ENCODE data around the gene SLC2A4RG.
A peak's percentile ranks its signal among the peaks of the same experiment; 100 is the strongest.

SLC2A4RG gene

DNA sequence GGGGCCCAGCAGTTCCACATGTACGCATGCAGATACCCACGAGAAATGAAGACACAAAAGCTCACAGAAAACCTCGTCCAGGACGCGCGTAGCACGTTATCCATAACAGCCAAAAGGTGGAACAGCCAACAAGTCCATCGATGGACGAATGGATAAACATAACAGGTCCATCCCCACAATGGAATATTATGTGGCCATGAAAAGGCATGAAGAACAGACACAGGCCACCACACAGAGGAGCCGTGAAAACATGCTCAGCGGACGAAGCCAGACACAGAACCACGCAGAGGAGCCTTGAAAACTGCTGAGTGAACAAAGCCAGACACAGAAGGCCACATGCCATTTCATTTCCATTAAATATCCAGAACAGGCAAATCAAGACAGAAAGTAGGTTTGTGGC is 38.0 kb downstream of the SLC2A4RG start:
- Histone ChIP-seq H3K27ac (no peak overlapping the region), H3K4me3 (ENCODE audit: low read depth, low read length) (no peak overlapping the region), H3K36me3 (replicated peaks) (no peaks in the 10 kb centered on the region), H3K27me3 (replicated peaks) (no peaks in the 10 kb centered on the region)
- in situ Hi-C loops (cut with HindIII; ENCODE audit: low pct_ligation_motif_present, low sequenced_read_pairs), result no loop called here
- no peak for TF ChIP-seq CTCF (IDR thresholded peaks at IDR 0.05; ENCODE audit: low read depth, low read length, missing control alignments)
- DNase-seq, result no peak

DNA sequence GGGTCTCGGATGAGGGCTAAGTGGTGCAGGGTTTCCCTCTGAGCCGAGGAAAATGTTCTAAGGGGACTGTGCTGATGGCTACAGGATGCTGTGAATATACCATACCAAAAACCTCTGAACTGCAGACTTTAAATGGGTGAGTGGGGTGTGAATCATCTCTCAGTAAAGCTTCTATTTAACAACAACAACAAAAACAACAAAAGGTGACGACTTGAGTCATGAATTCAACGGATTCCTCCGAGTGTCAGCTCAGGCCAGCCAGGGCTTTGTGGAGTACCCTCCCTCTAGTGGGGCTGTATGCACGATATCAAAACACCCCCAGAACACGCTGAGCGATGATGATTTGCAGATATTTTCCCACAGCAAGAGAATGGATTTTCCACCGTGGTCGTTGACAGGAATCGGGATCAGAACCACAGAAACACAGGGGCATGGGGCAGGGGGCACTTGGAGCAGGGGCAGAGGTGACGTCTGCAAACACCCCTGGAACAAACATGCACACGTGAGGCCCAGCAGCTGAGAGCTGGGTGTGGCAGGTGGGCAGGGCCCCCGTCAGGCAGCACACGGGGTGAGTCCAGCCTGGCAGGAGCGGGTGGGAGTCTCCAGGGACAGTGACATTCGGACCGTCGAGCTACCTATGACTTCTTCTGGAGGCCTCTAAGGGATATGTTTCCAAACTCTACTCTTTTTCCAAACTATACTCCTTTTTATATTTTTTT is 38.6 kb downstream of the SLC2A4RG start:
- Histone ChIP-seq H3K4me3 (ENCODE audit: low read depth, low read length) (no peak overlapping the region), H3K36me3 (replicated peaks) (no peaks in the 10 kb centered on the region), H3K27me3 (replicated peaks) (no peaks in the 10 kb centered on the region), H3K27ac (no peak overlapping the region)
- no peak for DNase-seq
- no peak for TF ChIP-seq CTCF (IDR thresholded peaks at IDR 0.05; ENCODE audit: low read depth, low read length, missing control alignments)
- in situ Hi-C loops (cut with HindIII; ENCODE audit: low pct_ligation_motif_present, low sequenced_read_pairs), result no loop called here

- DNase-seq, result no peak
- no peaks in the 10 kb centered on the region for H3K27me3 ChIP-seq (replicated peaks)
- TF ChIP-seq CTCF (IDR thresholded peaks at IDR 0.05; ENCODE audit: low read depth, low read length, missing control alignments), result peak; percentile 6
- no peaks in the 10 kb centered on the region for H3K36me3 ChIP-seq (replicated peaks)
- H3K4me3 ChIP-seq (ENCODE audit: low read depth, low read length), result no peak overlapping the region
- H3K27ac ChIP-seq, result no peak overlapping the region
- in situ Hi-C loops (cut with HindIII; ENCODE audit: low pct_ligation_motif_present, low sequenced_read_pairs), result no loop called here
These were observed 39.3 kb downstream of the SLC2A4RG start for GRCh38 chr20:63778857-63779256.

DNA sequence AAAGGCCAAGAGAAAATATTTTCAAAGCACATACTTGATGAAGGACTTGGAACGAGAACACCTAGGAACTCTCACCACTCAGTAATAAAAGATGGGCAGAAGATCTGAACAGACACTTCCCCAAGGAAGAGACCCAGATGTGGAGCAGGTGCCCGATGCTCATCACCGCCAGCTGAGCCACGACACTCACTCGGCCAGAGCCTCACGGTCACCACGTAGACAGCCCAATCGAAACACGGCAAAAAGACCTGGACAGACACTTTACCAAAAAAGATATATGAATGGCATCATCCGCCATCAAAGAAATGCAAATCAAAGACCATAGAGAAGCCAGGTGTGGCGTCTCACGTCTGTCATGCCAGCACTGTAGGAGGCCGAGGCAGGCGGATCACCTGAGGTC is 41.6 kb downstream of the SLC2A4RG start:
- Histone ChIP-seq H3K27ac (no peak overlapping the region), H3K36me3 (replicated peaks) (no peaks in the 10 kb centered on the region), H3K4me3 (ENCODE audit: low read depth, low read length) (no peak overlapping the region), H3K27me3 (replicated peaks) (no peaks in the 10 kb centered on the region)
- in situ Hi-C loops (cut with HindIII; ENCODE audit: low pct_ligation_motif_present, low sequenced_read_pairs), result no loop called here
- no peak for TF ChIP-seq CTCF (IDR thresholded peaks at IDR 0.05; ENCODE audit: low read depth, low read length, missing control alignments)
- DNase-seq, result no peak

- Histone ChIP-seq H3K27me3 (replicated peaks) (no peaks in the 10 kb centered on the region), H3K36me3 (replicated peaks) (no peaks in the 10 kb centered on the region), H3K27ac (no peak overlapping the region), H3K4me3 (ENCODE audit: low read depth, low read length) (no peak overlapping the region)
- no peak for TF ChIP-seq CTCF (IDR thresholded peaks at IDR 0.05; ENCODE audit: low read depth, low read length, missing control alignments)
- DNase-seq, result no peak
- in situ Hi-C loops (cut with HindIII; ENCODE audit: low pct_ligation_motif_present, low sequenced_read_pairs), result no loop called here
These were observed 42.5 kb downstream of the SLC2A4RG start for GRCh38 chr20:63782051-63782471.

GRCh38 chr20:63782521-63782971 is 43.0 kb downstream of the SLC2A4RG start:
- no peaks in the 10 kb centered on the region for H3K36me3 ChIP-seq (replicated peaks)
- no peak for TF ChIP-seq CTCF (IDR thresholded peaks at IDR 0.05; ENCODE audit: low read depth, low read length, missing control alignments)
- no peaks in the 10 kb centered on the region for H3K27me3 ChIP-seq (replicated peaks)
- no peak overlapping the region for H3K4me3 ChIP-seq (ENCODE audit: low read depth, low read length)
- in situ Hi-C loops (cut with HindIII; ENCODE audit: low pct_ligation_motif_present, low sequenced_read_pairs), result no loop called here
- H3K27ac ChIP-seq, result no peak overlapping the region
- no peak for DNase-seq
